Measurements from ENCODE around the gene ADPRM.
"Not testable (repeated sequence)": the region's sequence is repeated elsewhere in the genome, so short reads cannot be mapped to it uniquely, and the experiment has no call there.

Gene ADPRM

GRCh38 chr17:10705727-10706126 is 8.3 kb downstream of the ADPRM start:
- no peak for DNase-seq

GRCh38 chr17:10713318-10713717 is 15.9 kb downstream of the ADPRM start:
- no peak for DNase-seq

- DNase-seq = peak; percentile 28
Measured at GRCh38 chr17:10716218-10716617, 18.8 kb downstream of the ADPRM start.

- DNase-seq = no peak
Measured at GRCh38 chr17:10718547-10718946, 21.2 kb downstream of the ADPRM start.

- DNase-seq = no peak
Measured at GRCh38 chr17:10724546-10725195, 27.3 kb downstream of the ADPRM start.

- DNase-seq = no peak
Measured at GRCh38 chr17:10725262-10725661, 27.9 kb downstream of the ADPRM start.

GRCh38 chr17:10726196-10726595 is 28.8 kb downstream of the ADPRM start:
- DNase-seq = no peak

- DNase-seq = no peak
Measured at GRCh38 chr17:10727192-10727591, 29.8 kb downstream of the ADPRM start.

GRCh38 chr17:10728331-10728892 is 31.0 kb downstream of the ADPRM start:
- no peak for DNase-seq

- DNase-seq = no peak
Measured at GRCh38 chr17:10729334-10730193, 32.2 kb downstream of the ADPRM start, which contains the start of gene TMEM220. TMEM220 (minus strand) TSS chr17:10730023; CDS start chr17:10729851, 172 bp downstream.

GRCh38 chr17:10730247-10730646 is 32.9 kb downstream of the ADPRM start:
- DNase-seq = not testable (repeated sequence)

GRCh38 chr17:10731408-10731879 is 34.0 kb downstream of the ADPRM start:
- DNase-seq = no peak

- DNase-seq = not testable (repeated sequence)
Measured at GRCh38 chr17:10732121-10732520, 34.7 kb downstream of the ADPRM start.

GRCh38 chr17:10733666-10734065 is 36.3 kb downstream of the ADPRM start:
- no peak for DNase-seq

- DNase-seq = no peak
Measured at GRCh38 chr17:10735251-10735650, 37.9 kb downstream of the ADPRM start.

- DNase-seq = no peak
Measured at GRCh38 chr17:10735821-10736220, 38.4 kb downstream of the ADPRM start.

- peak; percentile 35 for DNase-seq
Measured at GRCh38 chr17:10737168-10737622, 39.8 kb downstream of the ADPRM start.

- no peak for DNase-seq
Measured at GRCh38 chr17:10737736-10738135, 40.3 kb downstream of the ADPRM start.

- no peak for DNase-seq
Measured at GRCh38 chr17:10738521-10739258, 41.3 kb downstream of the ADPRM start.

GRCh38 chr17:10739386-10739785 is 42.0 kb downstream of the ADPRM start:
- DNase-seq = no peak

GRCh38 chr17:10741416-10742135 is 44.2 kb downstream of the ADPRM start:
- DNase-seq = no peak

GRCh38 chr17:10742431-10742830 is 45.0 kb downstream of the ADPRM start:
- DNase-seq = no peak
